GM21367 (cell line): ENCODE results near the gene ZBTB47.

Experiments used
- ATAC-seq: cut with Tn5 transposase; IDR thresholded peaks from one replicate; pipeline ENCODE4 v1.9.1; 2021; ENCODE audit not compliant: unreplicated experiment

Gene ZBTB47

DNA sequence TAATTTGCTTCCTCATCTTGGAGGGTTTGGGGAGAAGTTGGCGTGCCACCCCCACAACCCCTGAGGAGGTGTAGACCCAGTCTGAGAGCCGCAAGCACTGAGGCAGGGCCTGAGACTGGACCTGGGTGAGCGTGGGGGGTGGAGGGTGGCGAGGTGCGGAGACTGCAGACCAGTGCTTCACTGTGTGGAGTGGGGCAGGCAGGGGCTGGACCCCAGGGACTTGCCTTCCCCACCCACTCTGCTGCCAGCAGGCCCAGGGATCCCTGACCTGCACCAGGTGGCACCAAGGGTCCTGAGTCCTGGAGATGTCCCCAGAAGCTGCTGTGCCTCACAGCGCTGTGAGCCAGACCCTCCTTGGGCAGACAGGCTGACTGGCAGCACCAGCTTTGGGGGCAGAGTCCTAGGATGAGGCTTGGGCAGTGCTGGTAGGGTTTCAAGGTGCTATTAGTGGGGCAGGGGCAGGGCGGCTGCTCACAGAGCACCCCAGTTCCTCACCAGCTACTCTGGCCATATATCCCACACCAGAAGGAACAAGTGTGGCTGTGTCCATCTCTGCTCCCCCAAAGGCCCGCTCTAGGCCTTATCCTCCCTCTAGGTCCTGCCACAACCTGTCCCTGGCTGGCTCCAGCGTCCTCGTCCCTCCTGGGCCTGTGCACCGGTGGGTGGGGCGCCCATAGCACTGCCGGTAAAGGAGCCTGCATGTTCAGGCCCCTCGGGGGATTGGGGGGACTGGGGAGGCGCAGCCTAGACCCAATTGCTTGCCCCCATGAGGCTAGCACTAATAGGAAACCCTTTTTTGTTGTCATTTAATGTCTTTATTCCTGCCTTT is 11.8 kb downstream of the ZBTB47 start:
- no peak for ATAC-seq

DNA sequence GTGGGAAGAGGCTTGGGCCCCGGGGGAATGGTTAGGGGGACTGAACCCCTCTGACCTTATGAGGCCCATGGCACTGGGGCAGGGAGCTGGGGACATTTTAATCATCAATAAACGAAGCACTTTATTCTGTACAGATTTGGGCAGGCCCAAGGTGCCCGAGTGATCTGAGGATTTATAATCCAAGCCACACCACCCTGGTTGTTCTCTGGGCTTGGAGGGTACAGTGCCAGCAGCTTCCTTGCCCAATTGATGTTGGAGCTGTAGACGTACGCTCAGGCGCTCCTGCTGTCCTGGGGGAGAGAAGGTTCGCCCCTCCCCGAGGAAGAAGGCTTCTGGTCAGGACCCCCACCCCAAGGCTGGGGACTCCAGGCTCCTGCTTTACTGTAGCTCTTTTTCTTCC is 12.5 kb downstream of the ZBTB47 start:
- ATAC-seq, result no peak

DNA sequence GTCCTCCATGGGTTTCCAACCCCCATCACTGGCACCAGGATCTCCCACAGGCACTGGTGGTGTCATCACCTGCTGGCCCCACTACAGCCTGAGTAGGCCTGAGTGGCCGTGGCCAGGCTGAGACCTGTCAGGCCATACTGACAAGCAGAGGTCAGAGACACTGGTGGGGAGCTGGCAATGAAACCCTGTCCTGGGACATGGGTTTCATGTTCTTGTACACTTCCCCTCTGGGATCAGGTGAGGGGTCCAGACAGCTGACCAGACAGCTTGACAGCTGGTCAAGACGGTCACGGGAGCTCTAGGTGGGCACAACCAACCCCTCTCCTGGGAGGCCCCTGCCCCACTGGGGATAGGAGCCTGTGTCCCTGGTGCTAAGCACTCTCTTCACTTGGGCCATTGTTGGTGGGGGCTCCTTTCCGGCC is 13.1 kb downstream of the ZBTB47 start:
- ATAC-seq, result no peak

- ATAC-seq, result no peak
Measured at GRCh38 chr3:42667096-42667522, 13.6 kb downstream of the ZBTB47 start.

- ATAC-seq, result no peak
Measured at GRCh38 chr3:42667523-42668412, 14.3 kb downstream of the ZBTB47 start.

- no peak for ATAC-seq
Measured at GRCh38 chr3:42668413-42668760, 14.9 kb downstream of the ZBTB47 start.

- no peak for ATAC-seq
Measured at GRCh38 chr3:42668793-42669217, 15.3 kb downstream of the ZBTB47 start.

DNA sequence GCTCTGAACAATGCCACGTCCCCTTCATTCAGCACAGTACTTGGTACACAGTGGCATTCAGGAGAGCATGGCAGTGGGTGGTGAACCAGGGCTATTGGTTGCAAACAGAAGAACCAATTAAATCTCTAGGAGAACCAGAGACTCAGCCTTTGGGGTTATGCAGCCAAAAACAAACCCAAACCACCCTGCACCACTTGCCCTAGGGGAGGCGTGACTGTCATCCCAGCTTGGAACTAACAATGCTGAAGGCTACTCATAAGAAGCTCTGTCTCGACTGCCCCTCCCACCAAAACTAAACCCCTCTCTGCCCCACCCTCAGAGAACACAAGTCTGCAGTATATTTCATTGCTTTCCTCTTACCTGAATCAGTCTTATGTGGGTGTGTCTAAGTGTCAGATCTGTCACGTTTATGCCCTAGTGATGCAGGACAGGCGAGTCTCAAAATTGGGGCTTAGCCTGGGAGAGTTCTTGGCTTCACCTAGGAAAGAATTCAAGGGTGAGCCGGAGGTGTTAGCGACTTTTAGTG is 16.6 kb downstream of the ZBTB47 start:
- no peak for ATAC-seq

DNA sequence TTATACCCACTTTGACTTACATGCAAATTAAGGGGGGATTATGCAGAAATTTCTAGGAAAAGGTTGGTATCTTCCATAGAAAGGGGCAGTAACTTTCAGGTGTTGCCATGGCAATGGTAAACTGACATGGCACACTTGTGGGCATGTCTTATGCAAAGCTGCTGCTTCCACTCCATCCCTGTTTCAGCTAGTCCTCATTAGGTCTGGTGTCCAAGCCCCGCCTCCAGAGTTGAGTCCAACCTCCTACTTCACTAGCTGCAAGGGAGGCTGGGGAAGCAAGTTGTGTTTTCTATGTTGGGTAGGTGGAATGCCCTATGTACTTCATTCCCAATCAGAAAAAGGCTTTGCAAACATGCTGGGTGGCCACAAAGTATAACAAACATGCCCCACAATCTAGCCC is 17.2 kb downstream of the ZBTB47 start:
- no peak for ATAC-seq

GRCh38 chr3:42672515-42672914 is 19.0 kb downstream of the ZBTB47 start:
- ATAC-seq, result no peak

DNA sequence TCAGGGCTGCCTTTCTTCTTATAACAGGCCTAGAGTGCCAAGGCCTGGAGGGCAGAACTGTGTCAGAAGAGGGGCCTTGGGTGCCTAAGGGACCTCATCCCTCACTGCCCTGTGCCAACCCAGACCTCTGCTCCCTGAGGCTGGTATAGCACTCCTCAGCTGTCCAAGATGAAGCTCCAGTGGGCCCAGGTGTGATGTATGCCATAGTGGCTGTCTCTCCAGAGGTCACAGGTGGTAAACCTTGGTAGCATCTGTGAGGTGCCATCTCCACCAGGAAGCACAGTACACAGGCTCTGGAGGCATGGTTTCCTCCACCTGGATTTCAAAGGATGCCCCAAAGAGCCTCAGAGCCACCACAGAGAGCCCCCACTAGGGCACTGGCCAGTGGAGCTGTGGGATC is 19.6 kb downstream of the ZBTB47 start:
- no peak for ATAC-seq

GRCh38 chr3:42674146-42674545 is 20.6 kb downstream of the ZBTB47 start:
- no peak for ATAC-seq

DNA sequence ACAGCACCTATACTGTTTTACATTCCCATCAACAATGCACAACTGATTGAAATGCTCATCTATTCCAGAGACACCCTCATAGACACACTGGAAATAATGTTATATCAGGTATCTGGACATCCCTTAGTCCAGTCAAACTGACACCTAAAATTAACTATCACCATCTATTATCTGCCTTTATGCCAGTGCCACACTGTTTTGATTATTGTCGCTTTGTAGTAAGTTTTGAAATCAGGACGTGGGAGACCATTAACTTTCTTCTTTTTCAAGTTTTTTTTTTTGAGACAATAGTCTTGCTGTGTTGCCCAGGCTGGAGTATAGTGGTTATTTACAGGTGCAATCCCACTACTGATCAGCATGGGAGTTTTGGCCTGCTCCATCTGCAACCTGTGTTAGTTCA is 22.4 kb downstream of the ZBTB47 start:
- no peak for ATAC-seq

- ATAC-seq, result no peak
Measured at GRCh38 chr3:42678447-42678846, 24.9 kb downstream of the ZBTB47 start.

DNA sequence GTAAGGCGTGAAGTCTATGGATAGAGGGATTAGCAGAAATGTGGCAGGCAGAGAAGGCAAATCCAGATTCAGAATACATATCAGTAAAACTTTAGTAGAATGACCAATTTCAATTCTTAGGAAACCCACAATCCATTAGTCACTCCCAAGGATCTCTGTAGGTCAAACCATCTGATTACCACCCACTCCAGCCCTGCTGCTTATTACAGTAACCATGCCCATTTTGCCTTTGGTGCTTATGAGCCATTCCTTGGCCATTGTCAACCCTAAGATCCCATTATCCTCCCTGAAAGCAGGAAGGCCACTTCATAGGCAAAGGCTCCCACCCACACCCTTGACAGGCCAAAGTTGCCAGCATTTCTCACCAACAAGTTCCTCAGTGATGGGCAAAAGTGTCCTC is 26.8 kb downstream of the ZBTB47 start:
- ATAC-seq, result no peak

GRCh38 chr3:42680806-42681205 is 27.3 kb downstream of the ZBTB47 start:
- ATAC-seq, result no peak

GRCh38 chr3:42681361-42682038 is 28.0 kb downstream of the ZBTB47 start:
- no peak for ATAC-seq

DNA sequence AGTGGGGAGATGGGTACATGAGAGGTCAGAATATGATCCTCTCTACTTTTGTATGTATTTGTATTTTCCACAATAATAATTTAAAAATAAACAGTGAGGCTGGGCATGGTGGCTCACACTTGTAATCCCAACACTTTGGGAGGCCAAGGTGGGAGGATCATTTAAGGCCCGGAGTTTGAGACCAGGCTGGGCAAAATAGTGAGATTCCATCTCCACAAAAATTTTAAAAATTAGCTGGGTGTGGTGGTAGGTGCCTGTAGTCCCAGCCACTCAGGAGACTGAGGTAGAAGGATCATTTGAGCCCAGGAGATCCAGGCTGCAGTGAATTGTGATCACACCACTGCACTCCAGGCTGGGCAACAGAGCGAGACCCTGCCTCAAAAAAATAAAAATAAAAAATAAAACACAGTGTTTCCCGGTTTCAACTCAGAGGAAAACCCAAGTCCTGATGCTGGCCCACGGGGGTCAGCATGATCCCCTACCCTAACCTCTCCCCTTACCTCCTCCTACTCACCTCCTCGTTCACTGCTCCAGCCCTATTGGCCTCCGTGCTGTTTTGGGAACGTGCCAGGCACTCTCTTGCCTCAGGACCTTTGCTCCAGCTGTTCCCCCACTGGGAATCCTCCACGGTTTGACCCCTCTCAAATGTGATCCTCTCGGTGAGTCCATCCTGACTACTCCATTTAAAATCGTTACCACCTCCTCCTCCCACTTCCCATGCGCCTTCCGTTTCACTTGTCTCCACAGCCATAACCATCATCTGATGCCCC is 29.0 kb downstream of the ZBTB47 start:
- ATAC-seq, result no peak

DNA sequence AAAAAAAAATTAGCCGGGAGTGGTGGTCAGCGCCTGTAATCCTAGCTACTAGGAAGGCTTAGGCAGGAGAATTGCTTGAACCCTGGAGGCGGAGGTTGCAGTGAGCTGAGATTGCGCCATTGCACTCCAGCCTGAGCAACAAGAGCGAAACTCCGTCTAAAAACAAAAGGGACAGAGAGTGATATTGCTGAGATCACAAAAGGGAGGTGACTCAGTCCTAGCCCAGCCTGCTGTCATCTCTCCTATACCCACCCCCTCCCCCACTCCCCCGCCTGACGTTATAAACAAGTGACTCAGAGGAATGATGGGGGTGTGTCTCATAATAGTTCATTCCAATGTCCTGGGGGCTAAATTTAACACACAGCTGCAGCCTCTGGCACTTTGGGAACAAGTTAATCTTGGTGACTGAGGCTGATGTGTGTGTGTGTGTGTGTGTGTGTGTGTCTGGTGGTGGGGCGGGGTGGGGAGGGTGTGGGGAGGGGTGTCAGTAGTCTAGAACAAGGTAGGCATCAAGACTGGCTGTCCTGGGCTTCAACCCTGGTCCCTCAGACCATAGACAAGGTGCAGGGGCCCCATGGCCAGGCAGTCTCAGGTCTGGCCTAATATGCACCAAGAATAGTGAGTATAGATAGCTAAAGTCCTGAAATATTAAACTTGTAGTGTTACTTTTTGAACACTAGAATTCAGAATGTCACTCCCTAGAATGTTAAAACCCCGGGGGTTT is 30.5 kb downstream of the ZBTB47 start:
- no peak for ATAC-seq
